ENCODE measurements around the gene TMEM51. TPM values are rescaled to one million over a fixed set of nuclear protein-coding genes. Genes with fewer than 3 reads are reported as not detected.
A peak's percentile ranks its signal among the peaks of the same experiment; 100 is the strongest.

TMEM51 gene
- total and polyA plus RNA-seq, 2 of the 4 experiments (the other 2 are of a cell fraction) = 2.7 to 10.2 TPM

GRCh38 chr1:15185617-15186016 is 32.1 kb downstream of the TMEM51 start:
- H3K27me3 ChIP-seq (ENCODE audit: control insufficient read depth, insufficient read depth, low read length) = no peaks in the 10 kb centered on the region
- no peaks in the 10 kb centered on the region for H3K9me3 ChIP-seq (ENCODE audit: control insufficient read depth, insufficient read depth, low read length)
- no peak overlapping the region for H3K4me2 ChIP-seq (ENCODE audit: low read depth, low read length)
- no peak overlapping the region; the same call in 2 of the 3 replicates for H2BK15ac ChIP-seq (ENCODE audit: low read depth, low read length)
- no peak overlapping the region for H2BK120ac ChIP-seq (ENCODE audit: low read depth, low read length)
- peak overlapping the region; percentile 2; the same call in 1 of the 2 replicates for H3K4ac ChIP-seq (ENCODE audit: low read depth, low read length)
- no peak overlapping the region for H2AFZ ChIP-seq (replicated peaks; ENCODE audit: low read length, poor library complexity)
- no peak overlapping the region for H2BK5ac ChIP-seq (ENCODE audit: low read depth, low read length, poor library complexity, severe bottlenecking)
- dilution Hi-C loops (cut with HindIII; ENCODE audit: low sequenced_read_pairs, unreplicated experiment) (no loop called here), in situ Hi-C loops (cut with MboI; ENCODE audit: low sequenced_read_pairs) (no loop called here), intact Hi-C loops (cut with micrococcal nuclease) (no loop called here)
- peaks cover 64 to 96% of the 10 kb centered on the region in 2 experiments for H3K79me1 ChIP-seq (ENCODE audit: low read depth in 1 of 2, low read length in 2 of 2)
- H4K8ac ChIP-seq (ENCODE audit: low read depth in 2 of 2, low read length in 2 of 2) = no peak overlapping the region
- H2BK20ac ChIP-seq (ENCODE audit: low read depth, low read length) = no peak overlapping the region
- DNase-seq (no peak), ATAC-seq (ENCODE audit: low read depth) (no peak)
- no peak overlapping the region for H3K14ac ChIP-seq (replicated peaks; ENCODE audit: low read depth, low read length)
- H4K91ac ChIP-seq (ENCODE audit: insufficient read depth, low read depth, low read length) = no peak overlapping the region
- no peak overlapping the region for H3K9ac ChIP-seq (ENCODE audit: low read depth, low read length)
- no peak overlapping the region for H3K4me3 ChIP-seq (ENCODE audit: insufficient read depth, low read depth, low read length)
- no peak overlapping the region for H4K5ac ChIP-seq (ENCODE audit: low read depth, low read length)
- BruUV-seq (replicated peaks) = no TSS peak
- H4K20me1 ChIP-seq (ENCODE audit: insufficient read depth, low read length) = peaks cover 13% of the 10 kb centered on the region
- peaks cover 50% of the 10 kb centered on the region for H3K9me1 ChIP-seq (ENCODE audit: insufficient read depth, low read length)
- TF ChIP-seq POLR2A (IDR thresholded peaks at IDR 0.05; ENCODE audit: low read depth, low read length) = no peak
- no peak for TF ChIP-seq MXI1 (IDR thresholded peaks at IDR 0.05; ENCODE audit: borderline replicate concordance, low read depth, low read length)
- TF ChIP-seq, protein P1, sequence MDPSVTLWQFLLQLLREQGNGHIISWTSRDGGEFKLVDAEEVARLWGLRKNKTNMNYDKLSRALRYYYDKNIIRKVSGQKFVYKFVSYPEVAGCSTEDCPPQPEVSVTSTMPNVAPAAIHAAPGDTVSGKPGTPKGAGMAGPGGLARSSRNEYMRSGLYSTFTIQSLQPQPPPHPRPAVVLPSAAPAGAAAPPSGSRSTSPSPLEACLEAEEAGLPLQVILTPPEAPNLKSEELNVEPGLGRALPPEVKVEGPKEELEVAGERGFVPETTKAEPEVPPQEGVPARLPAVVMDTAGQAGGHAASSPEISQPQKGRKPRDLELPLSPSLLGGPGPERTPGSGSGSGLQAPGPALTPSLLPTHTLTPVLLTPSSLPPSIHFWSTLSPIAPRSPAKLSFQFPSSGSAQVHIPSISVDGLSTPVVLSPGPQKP (IDR thresholded peaks at IDR 0.05; ENCODE audit: borderline replicate concordance, low read depth, low read length) = no peak
- no peak for TF ChIP-seq MAZ (IDR thresholded peaks at IDR 0.05; ENCODE audit: borderline replicate concordance, low read depth, low read length)
- TF ChIP-seq NFE2L2 (IDR thresholded peaks at IDR 0.05; ENCODE audit: low read depth, low read length) = no peak
- no peak for TF ChIP-seq RFX5 (IDR thresholded peaks at IDR 0.05; ENCODE audit: low read depth, low read length)
- no peak for TF ChIP-seq RCOR1 (IDR thresholded peaks at IDR 0.05; ENCODE audit: insufficient replicate concordance, low read length)
- TF ChIP-seq, protein P2, sequence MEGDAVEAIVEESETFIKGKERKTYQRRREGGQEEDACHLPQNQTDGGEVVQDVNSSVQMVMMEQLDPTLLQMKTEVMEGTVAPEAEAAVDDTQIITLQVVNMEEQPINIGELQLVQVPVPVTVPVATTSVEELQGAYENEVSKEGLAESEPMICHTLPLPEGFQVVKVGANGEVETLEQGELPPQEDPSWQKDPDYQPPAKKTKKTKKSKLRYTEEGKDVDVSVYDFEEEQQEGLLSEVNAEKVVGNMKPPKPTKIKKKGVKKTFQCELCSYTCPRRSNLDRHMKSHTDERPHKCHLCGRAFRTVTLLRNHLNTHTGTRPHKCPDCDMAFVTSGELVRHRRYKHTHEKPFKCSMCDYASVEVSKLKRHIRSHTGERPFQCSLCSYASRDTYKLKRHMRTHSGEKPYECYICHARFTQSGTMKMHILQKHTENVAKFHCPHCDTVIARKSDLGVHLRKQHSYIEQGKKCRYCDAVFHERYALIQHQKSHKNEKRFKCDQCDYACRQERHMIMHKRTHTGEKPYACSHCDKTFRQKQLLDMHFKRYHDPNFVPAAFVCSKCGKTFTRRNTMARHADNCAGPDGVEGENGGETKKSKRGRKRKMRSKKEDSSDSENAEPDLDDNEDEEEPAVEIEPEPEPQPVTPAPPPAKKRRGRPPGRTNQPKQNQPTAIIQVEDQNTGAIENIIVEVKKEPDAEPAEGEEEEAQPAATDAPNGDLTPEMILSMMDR (conservative IDR thresholded peaks at IDR 0.05; ENCODE audit: low read depth, low read length) = no peak
- TF ChIP-seq RAD21 (IDR thresholded peaks at IDR 0.05; ENCODE audit: low read length) = no peak
- TF ChIP-seq, protein P3, sequence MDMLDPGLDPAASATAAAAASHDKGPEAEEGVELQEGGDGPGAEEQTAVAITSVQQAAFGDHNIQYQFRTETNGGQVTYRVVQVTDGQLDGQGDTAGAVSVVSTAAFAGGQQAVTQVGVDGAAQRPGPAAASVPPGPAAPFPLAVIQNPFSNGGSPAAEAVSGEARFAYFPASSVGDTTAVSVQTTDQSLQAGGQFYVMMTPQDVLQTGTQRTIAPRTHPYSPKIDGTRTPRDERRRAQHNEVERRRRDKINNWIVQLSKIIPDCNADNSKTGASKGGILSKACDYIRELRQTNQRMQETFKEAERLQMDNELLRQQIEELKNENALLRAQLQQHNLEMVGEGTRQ (IDR thresholded peaks at IDR 0.05; ENCODE audit: low read depth, low read length) = no peak
- no peak for TF ChIP-seq SMC3 (IDR thresholded peaks at IDR 0.05; ENCODE audit: low read depth, low read length)
- no peak for TF ChIP-seq CHD1 (IDR thresholded peaks at IDR 0.05; ENCODE audit: low read depth, low read length)
- no peak for TF ChIP-seq CEBPB (IDR thresholded peaks at IDR 0.05; ENCODE audit: low read depth, low read length)
- TF ChIP-seq BHLHE40 (IDR thresholded peaks at IDR 0.05; ENCODE audit: low read depth, low read length) = no peak
- no peak for TF ChIP-seq MAFK (IDR thresholded peaks at IDR 0.05; ENCODE audit: low read depth, low read length)
- ChIA-PET POLR2A (ENCODE audit: unreplicated experiment) (no interaction called here), CTCF (no interaction called here)
- H3K4me1 ChIP-seq (ENCODE audit: control insufficient read depth, insufficient read depth, low read length) = peaks cover 36% of the 10 kb centered on the region
- WGBS, 2 experiments (ENCODE audit: extremely low coverage in 2 of 2, insufficient read length in 1 of 2) = 100% methylated on average over 2 of the region's 3 CpGs; no CpG with 5 or more reads in 1 of the 2 experiments
- H2AK5ac ChIP-seq (ENCODE audit: low read depth, low read length) = no peak overlapping the region
- H3K27ac ChIP-seq (ENCODE audit: insufficient read depth, low read length) = no peak overlapping the region
- H3K36me3 ChIP-seq (ENCODE audit: control insufficient read depth, insufficient read depth, low read length) = no peaks in the 10 kb centered on the region
- H3K23ac ChIP-seq (ENCODE audit: low read depth, low read length) = no peak overlapping the region; the same call in 1 of the 2 replicates
- H2AK9ac ChIP-seq (replicated peaks; ENCODE audit: low read depth, low read length, poor library complexity) = no peak overlapping the region
- H3K56ac ChIP-seq (ENCODE audit: extremely low read depth, insufficient read depth, low read length) = no peak overlapping the region
- H3K18ac ChIP-seq (ENCODE audit: low read depth, low read length) = no peak overlapping the region

Data from IMR-90 (cell line).